ENCODE data around the gene SLFN14. TPM values are rescaled to one million over a fixed set of nuclear protein-coding genes. Genes with fewer than 3 reads are reported as not detected.

Gene SLFN14
- not detected for total RNA-seq

- DNase-seq (ENCODE audit: low spot score) (no peak), ATAC-seq (ENCODE audit: low FRiP score) (no peak)
- TF ChIP-seq CTCF (IDR thresholded peaks at IDR 0.05), result no peak
Measured at GRCh38 chr17:35560703-35561102, at the start of gene SLFN14. Gene SLFN14 (minus strand): TSS chr17:35560819. CDS start chr17:35558062, 2,757 bp downstream.

GRCh38 chr17:35609831-35610230 is 49.2 kb upstream of the SLFN14 start:
- ATAC-seq (ENCODE audit: low FRiP score), result no peak
- DNase-seq (ENCODE audit: low spot score), result no peak
- no peak for TF ChIP-seq CTCF (IDR thresholded peaks at IDR 0.05)

- TF ChIP-seq CTCF (IDR thresholded peaks at IDR 0.05), result no peak
- DNase-seq (ENCODE audit: low spot score) (no peak), ATAC-seq (ENCODE audit: low FRiP score) (no peak)
Measured at GRCh38 chr17:35607239-35607847, 46.7 kb upstream of the SLFN14 start.

GRCh38 chr17:35605678-35606077 is 45.1 kb upstream of the SLFN14 start:
- no peak for TF ChIP-seq CTCF (IDR thresholded peaks at IDR 0.05)
- ATAC-seq (ENCODE audit: low FRiP score) (no peak), DNase-seq (ENCODE audit: low spot score) (no peak)

GRCh38 chr17:35603674-35604073 is 43.1 kb upstream of the SLFN14 start:
- no peak for TF ChIP-seq CTCF (IDR thresholded peaks at IDR 0.05)
- ATAC-seq (ENCODE audit: low FRiP score) (no peak), DNase-seq (ENCODE audit: low spot score) (no peak)

- TF ChIP-seq CTCF (IDR thresholded peaks at IDR 0.05), result no peak
- ATAC-seq (ENCODE audit: low FRiP score) (no peak), DNase-seq (ENCODE audit: low spot score) (no peak)
Measured at GRCh38 chr17:35597604-35598003, 37.0 kb upstream of the SLFN14 start.

GRCh38 chr17:35596530-35597233 is 36.1 kb upstream of the SLFN14 start:
- ATAC-seq (ENCODE audit: low FRiP score), result no peak
- no peak for TF ChIP-seq CTCF (IDR thresholded peaks at IDR 0.05)

More at GRCh38 chr17:35596530-35597233, 36.1 kb upstream of the SLFN14 start:
- DNase-seq (ENCODE audit: low spot score), result no peak
